HG02623 (cell line): ENCODE results near the gene WNK1.
"Not testable (repeated sequence)": the region's sequence is repeated elsewhere in the genome, so short reads cannot be mapped to it uniquely, and the experiment has no call there.

Experiments used
- ATAC-seq: cut with Tn5 transposase; IDR thresholded peaks from one replicate; pipeline ENCODE4 v1.9.1; 2021; ENCODE audit warnings: moderate library complexity; ENCODE audit not compliant: unreplicated experiment

The WNK1 gene

DNA sequence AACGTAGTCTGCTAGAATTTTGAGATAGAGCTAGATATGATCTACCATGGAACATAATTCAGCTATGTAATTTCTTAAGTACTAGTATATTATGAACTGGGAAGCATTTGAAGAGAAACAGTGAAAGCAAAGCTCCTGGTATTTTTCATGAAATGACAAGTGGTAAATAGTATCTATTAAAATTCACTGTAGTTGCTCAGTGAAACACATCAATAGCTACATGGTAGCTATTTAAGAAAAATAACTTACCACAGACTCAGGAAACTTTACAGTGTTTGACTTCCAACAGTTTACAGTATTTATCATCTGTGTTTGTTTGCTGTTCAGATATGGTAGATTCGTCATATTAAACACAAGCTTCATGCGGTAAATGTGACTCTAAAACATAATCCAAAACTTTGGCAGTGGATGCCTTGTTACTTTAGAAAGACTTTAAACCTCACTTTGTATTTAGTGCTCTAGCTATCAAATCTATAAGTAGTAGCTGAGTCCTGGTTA is 25.2 kb downstream of the WNK1 start:
- ATAC-seq = no peak

DNA sequence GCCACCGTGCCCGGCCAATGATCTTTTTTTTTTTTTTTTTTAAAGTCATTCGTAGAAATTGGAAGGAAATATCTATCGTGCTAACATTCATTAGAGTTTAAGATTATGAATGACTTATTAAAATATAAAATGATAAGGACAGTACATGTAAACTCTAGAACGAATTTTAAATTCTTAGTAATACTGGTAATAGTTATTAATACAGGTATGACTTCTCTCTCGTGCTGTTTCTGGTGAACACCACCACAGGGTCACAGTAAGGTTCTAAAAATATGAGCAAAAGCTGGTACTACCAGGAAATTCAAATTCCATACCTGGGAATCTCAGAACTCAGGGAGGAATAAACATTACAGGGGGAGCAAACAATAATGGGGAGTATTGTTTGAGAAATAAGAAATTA is 26.2 kb downstream of the WNK1 start:
- no peak for ATAC-seq

DNA sequence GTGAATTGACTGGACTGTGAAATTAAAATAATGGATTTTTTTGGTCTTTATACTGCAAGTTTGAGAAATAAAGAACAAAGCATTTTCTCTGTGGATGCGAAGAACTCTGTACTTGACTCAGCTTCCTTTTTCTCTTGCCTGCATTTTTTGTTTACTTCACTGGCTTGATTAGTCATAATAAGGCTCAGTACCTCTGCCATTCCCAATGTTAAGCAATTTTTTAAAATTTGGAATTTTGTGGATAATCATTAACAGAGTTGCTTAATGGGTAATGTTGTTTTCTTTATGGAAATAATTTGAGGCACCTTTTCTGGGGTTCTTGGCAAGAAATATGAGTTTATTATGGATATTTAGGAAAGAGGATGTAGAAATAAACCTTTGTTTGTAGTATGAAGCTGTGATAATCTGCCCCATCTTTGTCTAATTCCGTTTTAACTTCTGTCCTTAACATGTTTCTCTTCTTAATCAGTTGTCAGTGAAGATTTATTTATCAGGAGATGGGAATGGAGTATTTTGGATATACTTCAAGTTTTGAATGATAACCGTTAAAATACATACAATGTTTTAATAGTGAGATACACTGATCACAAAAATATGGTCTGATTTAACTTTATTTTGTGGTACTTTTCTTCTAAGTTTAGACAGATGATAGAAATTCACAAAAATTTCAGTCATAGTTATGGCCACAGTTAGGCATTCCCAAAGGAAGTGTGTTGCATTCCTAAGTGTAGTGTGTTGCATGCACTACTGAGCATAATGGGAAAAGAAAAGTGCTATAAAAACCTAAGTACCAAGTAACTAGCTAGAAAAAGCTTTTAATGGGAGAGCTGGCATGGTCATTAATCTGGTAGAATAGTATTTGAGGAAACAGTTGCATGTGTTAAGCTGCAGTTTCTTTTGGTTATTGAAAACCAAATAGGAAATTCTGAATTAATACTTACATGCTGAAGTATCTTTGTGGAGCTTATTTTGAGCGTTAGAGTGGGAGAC is 27.7 kb downstream of the WNK1 start:
- no peak for ATAC-seq

GRCh38 chr12:780750-781379 is 28.5 kb downstream of the WNK1 start:
- ATAC-seq = no peak

DNA sequence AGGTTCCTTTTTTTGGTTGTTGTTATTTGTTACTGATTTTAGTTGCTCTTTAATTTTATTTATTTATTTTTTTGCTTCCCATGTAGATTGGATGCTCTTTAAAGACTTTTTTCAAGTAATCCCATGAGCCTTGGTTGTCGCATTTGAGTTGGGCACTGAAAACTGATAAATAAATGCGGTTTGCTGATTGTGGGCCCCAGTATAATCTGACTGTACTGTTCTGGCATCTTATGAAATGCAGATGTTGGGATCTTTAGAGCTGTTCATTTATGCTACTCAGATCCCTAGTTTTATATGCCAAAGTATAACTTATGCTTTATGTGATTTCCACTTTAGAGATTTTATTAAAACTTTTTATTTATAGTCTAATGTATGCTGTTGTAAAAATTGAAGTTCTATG is 33.3 kb downstream of the WNK1 start:
- ATAC-seq = no peak

DNA sequence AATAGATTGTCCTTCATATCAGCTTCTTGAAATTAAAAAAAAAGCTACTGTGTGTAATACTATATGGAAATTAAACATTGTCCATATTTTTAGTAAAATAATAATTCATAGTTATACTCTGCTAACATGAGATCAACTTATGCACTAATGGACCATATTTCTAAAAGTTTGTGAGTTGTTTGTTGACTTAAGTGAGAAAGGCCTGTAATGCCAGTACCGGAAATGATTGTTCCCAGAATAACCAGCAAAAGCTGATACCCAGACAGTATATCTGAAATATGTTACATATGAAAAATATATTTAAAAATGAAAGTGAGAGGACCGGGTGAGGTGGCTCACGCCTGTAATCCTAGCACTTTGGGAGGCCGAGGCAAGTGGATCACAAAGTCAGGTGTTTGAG is 35.9 kb downstream of the WNK1 start:
- no peak for ATAC-seq

DNA sequence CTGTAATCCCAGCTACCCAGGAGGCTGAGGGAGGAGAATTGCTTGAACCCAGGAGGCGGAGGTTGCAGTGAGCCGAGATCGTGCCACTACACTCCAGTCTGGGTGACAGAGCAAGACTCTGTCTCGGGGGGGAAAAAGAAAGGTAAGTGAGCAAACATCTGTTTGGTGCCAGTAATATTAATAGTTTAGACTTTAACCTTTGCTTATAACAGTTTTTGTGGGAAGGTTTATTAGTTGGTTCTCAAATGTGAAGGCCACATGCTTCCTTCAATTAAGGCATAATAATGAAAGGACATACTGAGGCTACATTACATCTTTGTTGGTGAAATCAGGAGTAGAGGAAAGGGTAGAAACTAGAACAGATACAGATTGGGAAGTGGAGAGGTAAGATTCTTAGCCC is 36.4 kb downstream of the WNK1 start:
- ATAC-seq = not testable (repeated sequence)

DNA sequence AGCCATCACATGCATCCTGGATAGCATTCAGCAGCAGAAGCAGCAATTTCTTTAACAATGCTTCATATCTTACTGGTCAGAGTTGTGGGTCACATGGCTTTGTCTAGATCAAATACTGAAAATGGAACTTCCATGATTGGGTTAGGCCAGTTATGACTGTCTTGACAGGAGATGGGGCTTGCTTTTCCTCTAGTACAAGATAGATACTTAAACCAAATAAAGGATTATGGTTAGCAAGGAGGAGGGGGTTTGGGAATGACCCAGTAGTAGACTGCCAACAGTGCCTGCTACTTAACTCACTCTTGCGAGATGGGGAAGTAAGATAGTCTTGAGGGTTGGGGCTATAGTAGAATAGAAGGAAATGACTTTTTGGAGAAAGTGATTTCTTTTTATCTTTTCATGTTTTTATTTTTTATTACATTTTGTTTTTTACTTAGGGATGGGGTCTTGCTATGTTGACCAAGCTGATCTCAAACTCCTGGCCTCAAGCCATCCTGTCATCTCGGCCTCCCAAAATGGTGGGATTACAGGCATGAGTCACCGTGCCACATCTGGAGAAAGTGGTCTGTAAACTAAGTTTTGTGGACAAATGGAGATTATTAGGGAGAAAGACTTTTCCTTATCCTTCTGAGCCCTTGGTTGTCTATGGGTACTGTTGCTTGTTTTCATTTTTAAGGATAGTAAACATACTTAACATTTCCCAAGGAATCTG is 37.6 kb downstream of the WNK1 start:
- ATAC-seq = no peak

GRCh38 chr12:790608-791007 is 38.2 kb downstream of the WNK1 start:
- ATAC-seq = no peak

- ATAC-seq = no peak
Measured at GRCh38 chr12:793037-793436, 40.7 kb downstream of the WNK1 start.

GRCh38 chr12:793711-794110 is 41.3 kb downstream of the WNK1 start:
- no peak for ATAC-seq

GRCh38 chr12:795305-795704 is 42.9 kb downstream of the WNK1 start:
- ATAC-seq = no peak

- no peak for ATAC-seq
Measured at GRCh38 chr12:800401-800800, 48.0 kb downstream of the WNK1 start.

- ATAC-seq = no peak
Measured at GRCh38 chr12:802242-803120, 50.1 kb downstream of the WNK1 start.

- no peak for ATAC-seq
Measured at GRCh38 chr12:805022-805632, 52.7 kb downstream of the WNK1 start.

DNA sequence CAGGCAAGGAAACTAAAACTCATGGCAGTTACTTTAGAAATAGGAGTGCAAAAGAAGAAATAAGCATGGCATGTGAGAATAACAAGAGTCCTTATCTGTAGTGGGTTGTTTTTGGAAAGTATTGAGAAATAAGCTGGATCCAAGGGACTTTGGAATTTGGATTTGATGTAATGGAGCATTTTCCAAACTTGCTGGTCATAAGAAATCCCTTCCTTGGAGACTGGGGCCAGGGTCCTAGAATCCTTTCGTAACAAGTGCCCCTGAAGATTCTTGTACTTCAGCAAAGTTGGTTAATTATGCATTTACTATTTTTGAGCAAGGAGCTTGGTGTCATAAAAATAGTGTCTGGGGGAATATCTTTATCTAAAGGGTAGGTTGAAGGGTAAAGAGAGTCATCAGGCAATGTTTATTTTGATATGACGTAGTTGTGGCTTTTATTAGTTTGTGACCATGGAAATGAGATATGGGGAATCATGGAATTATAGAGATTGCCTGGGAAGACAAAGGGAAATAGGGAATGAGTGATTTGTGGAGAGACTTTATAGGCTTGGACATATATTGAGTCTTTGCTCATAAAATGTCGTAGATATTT is 53.9 kb downstream of the WNK1 start:
- no peak for ATAC-seq

- ATAC-seq = no peak
Measured at GRCh38 chr12:807041-807735, 54.8 kb downstream of the WNK1 start.

DNA sequence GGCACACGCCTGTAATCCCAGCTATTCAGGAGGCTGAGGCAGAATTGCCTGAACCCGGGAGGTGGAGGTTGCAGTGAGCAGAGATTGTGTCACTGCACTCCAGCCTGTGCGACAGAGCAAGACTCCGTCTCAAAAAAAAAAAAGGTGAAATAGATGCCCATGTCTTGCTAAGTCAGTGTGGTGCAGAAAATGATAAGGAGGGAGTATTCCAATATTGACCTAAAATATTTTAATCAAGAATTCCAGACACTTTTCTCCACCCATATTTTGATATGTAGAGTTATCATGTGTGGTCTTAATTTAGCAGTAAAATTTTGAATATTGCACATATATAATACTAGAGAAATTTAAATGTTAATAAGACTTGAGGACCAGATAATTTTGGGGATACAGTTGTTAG is 57.7 kb downstream of the WNK1 start:
- no peak for ATAC-seq
